GM23248 (cell line): Measurements from ENCODE around the gene ARHGAP45. TPM values are rescaled to one million over a fixed set of nuclear protein-coding genes. Genes with fewer than 3 reads are reported as not detected.

Source experiments
- DNase-seq: peaks from one replicate; pipeline ENCODE4 v3.0.0-alpha.2; 2015
- H2AFZ ChIP-seq: fragments of 200-600 bp; sonication (generic); 2 replicates; pipeline ENCODE4 v1.6.1; 2016; ENCODE audit warnings: antibody characterized with exemption
- H3F3A ChIP-seq: fragments of 200-600 bp; sonication (generic); 2 replicates; pipeline ENCODE4 v1.6.1; 2016; ENCODE audit warnings: mild to moderate bottlenecking, antibody characterized with exemption, mixed run types; ENCODE audit not compliant: insufficient read depth
- H3K27ac ChIP-seq: fragments of 200-600 bp; sonication (generic); 2 replicates; pipeline ENCODE4 v1.5.1; 2016; ENCODE audit warnings: mild to moderate bottlenecking
- H3K27me3 ChIP-seq: fragments of 200-600 bp; sonication (generic); replicated peaks from 2 replicates; pipeline ENCODE4 v1.6.1; 2016; ENCODE audit warnings: mild to moderate bottlenecking; ENCODE audit not compliant: insufficient read depth
- H3K36me3 ChIP-seq: fragments of 200-600 bp; sonication (generic); 2 replicates; pipeline ENCODE4 v1.6.1; 2016; ENCODE audit warnings: low read depth, mild to moderate bottlenecking
- H3K4me1 ChIP-seq: fragments of 200-600 bp; sonication (generic); 2 replicates; pipeline ENCODE4 v1.6.1; 2016; ENCODE audit warnings: mild to moderate bottlenecking; ENCODE audit not compliant: insufficient read depth
- H3K4me2 ChIP-seq: fragments of 200-600 bp; sonication (generic); one replicate; pipeline ENCODE4 v1.6.1; 2016; ENCODE audit warnings: mild to moderate bottlenecking; ENCODE audit not compliant: unreplicated experiment
- H3K4me3 ChIP-seq: fragments of 200-600 bp; sonication (generic); 2 replicates; pipeline ENCODE4 v1.5.1; 2016; ENCODE audit warnings: mild to moderate bottlenecking
- H3K79me2 ChIP-seq: fragments of 200-600 bp; sonication (generic); 2 replicates; pipeline ENCODE4 v1.6.1; 2016; ENCODE audit warnings: mild to moderate bottlenecking; ENCODE audit not compliant: insufficient read depth
- H3K9ac ChIP-seq: fragments of 200-600 bp; sonication (generic); 2 replicates; pipeline ENCODE4 v1.6.1; 2016; ENCODE audit warnings: mild to moderate bottlenecking
- H3K9me2 ChIP-seq: fragments of 200-600 bp; sonication (generic); 2 replicates; pipeline ENCODE4 v1.6.1; 2016; ENCODE audit warnings: mixed run types, mild to moderate bottlenecking, moderate library complexity; ENCODE audit not compliant: insufficient read depth
- H3K9me3 ChIP-seq: fragments of 200-600 bp; sonication (generic); one replicate; pipeline ENCODE4 v1.6.1; 2017; ENCODE audit warnings: low read depth
- H4K20me1 ChIP-seq: fragments of 200-600 bp; sonication (generic); 2 replicates; pipeline ENCODE4 v1.6.0; 2016; ENCODE audit not compliant: insufficient read depth
- EZH2 ChIP-seq: fragments of 200-600 bp; sonication (generic); IDR thresholded peaks from 2 replicates; pipeline ENCODE4 v1.6.1; 2018; ENCODE audit warnings: antibody characterized with exemption, mild to moderate bottlenecking; ENCODE audit not compliant: insufficient read depth, poor library complexity, severe bottlenecking
- EZH2phosphoT487 ChIP-seq: fragments of 200-600 bp; sonication (generic); IDR thresholded peaks from 2 replicates; pipeline ENCODE4 v1.6.1; 2018; ENCODE audit warnings: antibody characterized with exemption, moderate library complexity, mild to moderate bottlenecking, low read depth; ENCODE audit not compliant: insufficient read depth
- WGBS, 2 experiments: methylation state at CpG; one replicate each; pipeline ENCODE4 v1.1.6; 2015 to 2017; ENCODE audit warnings: low lambda C conversion rate in 2 of 2, low coverage in 1 of 2; ENCODE audit errors: missing lambda C conversion rate in 2 of 2; 5-methylcytosine and 5-hydroxymethylcytosine counted together
- in situ Hi-C: fragments of 300-500 bp; cut with MboI; formaldehyde crosslinking; loops from 2 replicates; pipeline ENCODE4 v1.15.0; 2020
- polyA plus RNA-seq: library from polyadenylated mRNA; unstranded; fragments of >200 nt; fragmentation: Nextera tagmentation; extraction: Ambion mirVana; gene quantifications from 2 replicates; pipeline ENCODE4 v1.2.1, GENCODE V29; 2016
- total RNA-seq: library from RNA; depleted of rRNA; stranded (reverse); fragments of >200 nt; shearing (Covaris generic); gene quantifications from 2 replicates; pipeline ENCODE4 v1.2.3, GENCODE V29; 2014

Gene ARHGAP45
- total and polyA plus RNA-seq, 2 experiments from 2014 or later = 3.5 to 6.3 TPM

GRCh38 chr19:1097810-1098176 lies 30.8 kb downstream of the ARHGAP45 start:
- no peak for DNase-seq
- H3K27me3 ChIP-seq = no peaks in the 10 kb centered on the region
- H3K9me2 ChIP-seq = no peaks in the 10 kb centered on the region
- peaks cover 27% of the 10 kb centered on the region for H3F3A ChIP-seq
- no peak overlapping the region for H3K27ac ChIP-seq
- in situ Hi-C loops = no loop called here
- H3K4me2 ChIP-seq = no peak overlapping the region
- H3K4me3 ChIP-seq = no peak overlapping the region
- H3K36me3 ChIP-seq = no peaks in the 10 kb centered on the region
- H3K79me2 ChIP-seq = peaks cover 24% of the 10 kb centered on the region
- WGBS, 2 experiments = 39 to 49% methylated on average over 7 of the region's 7 CpGs
- H3K4me1 ChIP-seq = peaks cover 31% of the 10 kb centered on the region
- no peak for TF ChIP-seq EZH2
- no peak for TF ChIP-seq EZH2phosphoT487
- peak overlapping the region; percentile 18; the same call in 1 of the 2 replicates for H3K9ac ChIP-seq
- H4K20me1 ChIP-seq = no peaks in the 10 kb centered on the region
- no peak overlapping the region for H2AFZ ChIP-seq
- H3K9me3 ChIP-seq = no peaks in the 10 kb centered on the region

- Histone ChIP-seq H3K27me3 (no peaks in the 10 kb centered on the region), H3K4me2 (peak overlapping the region; percentile 72), H4K20me1 (no peaks in the 10 kb centered on the region), H3K9me3 (no peaks in the 10 kb centered on the region), H2AFZ (no peak overlapping the region), H3F3A (peaks cover 33% of the 10 kb centered on the region), H3K79me2 (peaks cover 17% of the 10 kb centered on the region), H3K4me3 (no peak overlapping the region), H3K9ac (peak overlapping the region; percentile 70; the same call in 1 of the 2 replicates), H3K4me1 (peaks cover 38% of the 10 kb centered on the region), H3K9me2 (no peaks in the 10 kb centered on the region), H3K27ac (peak overlapping the region; percentile 87), H3K36me3 (no peaks in the 10 kb centered on the region)
- in situ Hi-C loops = no loop called here
- no peak for TF ChIP-seq EZH2phosphoT487
- TF ChIP-seq EZH2 = no peak
- peak; percentile 67 for DNase-seq
- WGBS, 2 experiments = 25 to 30% methylated on average over 14 to 15 of the region's 15 CpGs
These were observed 31.4 kb downstream of the ARHGAP45 start for GRCh38 chr19:1098177-1099051.

- peak overlapping the region; percentile 64 for H3K4me2 ChIP-seq
These were observed 34.4 kb downstream of the ARHGAP45 start for GRCh38 chr19:1101337-1101698.

GRCh38 chr19:1102407-1103131 lies 35.6 kb downstream of the ARHGAP45 start:
- Histone ChIP-seq H3K4me2 (peak overlapping the region; percentile 64), H4K20me1 (no peaks in the 10 kb centered on the region), H3K27me3 (no peaks in the 10 kb centered on the region), H3K27ac (peak overlapping the region; percentile 99), H2AFZ (no peak overlapping the region), H3K4me1 (peaks cover 33% of the 10 kb centered on the region), H3K4me3 (peak overlapping the region; percentile 51), H3K79me2 (0 out of 2 replicates have a peak, but pooled peaks cover 5% of the 10 kb centered on the region), H3F3A (peaks cover 41% of the 10 kb centered on the region), H3K36me3 (no peaks in the 10 kb centered on the region), H3K9ac (peak overlapping the region; percentile 85), H3K9me2 (no peaks in the 10 kb centered on the region), H3K9me3 (no peaks in the 10 kb centered on the region)
- TF ChIP-seq EZH2 (no peak), EZH2phosphoT487 (no peak)
- DNase-seq = peak; percentile 98
- WGBS, 2 experiments = 16 to 17% methylated on average over 16 to 17 of the region's 17 CpGs
- in situ Hi-C loops = no loop called here

More at GRCh38 chr19:1101337-1101698, 34.4 kb downstream of the ARHGAP45 start:
- in situ Hi-C loops = no loop called here
- no peaks in the 10 kb centered on the region for H3K27me3 ChIP-seq
- H3K27ac ChIP-seq = peak overlapping the region; percentile 99
- peak overlapping the region; percentile 36 for H3K4me3 ChIP-seq
- no peak for DNase-seq
- no peaks in the 10 kb centered on the region for H3K9me3 ChIP-seq
- no peaks in the 10 kb centered on the region for H3K36me3 ChIP-seq
- 4 to 5% methylated on average over 9 of the region's 9 CpGs for WGBS, 2 experiments
- no peaks in the 10 kb centered on the region for H4K20me1 ChIP-seq
- peaks cover 33% of the 10 kb centered on the region for H3K4me1 ChIP-seq
- peaks cover 41% of the 10 kb centered on the region for H3F3A ChIP-seq
- no peaks in the 10 kb centered on the region for H3K9me2 ChIP-seq
- TF ChIP-seq EZH2 (no peak), EZH2phosphoT487 (no peak)
- H3K79me2 ChIP-seq = 0 out of 2 replicates have a peak, but pooled peaks cover 5% of the 10 kb centered on the region
- H3K9ac ChIP-seq = peak overlapping the region; percentile 85
- H2AFZ ChIP-seq = no peak overlapping the region
